Activated naive CD4-positive, alpha-beta T cell treated with anti-CD3 and anti-CD28 coated beads, Interleukin-2, amount 10 ng/mL, durations not matched to agents 5 hours and 36 hours (primary cell): ENCODE data around the gene SEMA3C. TPM values are rescaled to one million over a fixed set of nuclear protein-coding genes. Genes with fewer than 3 reads are reported as not detected.

Source experiments
- total RNA-seq, 2 experiments: library from RNA; stranded (reverse); gene quantifications; one replicate each; pipeline ENCODE4 v1.2.3, GENCODE V29; 2021

Gene SEMA3C
- not detected for total RNA-seq

DNA sequence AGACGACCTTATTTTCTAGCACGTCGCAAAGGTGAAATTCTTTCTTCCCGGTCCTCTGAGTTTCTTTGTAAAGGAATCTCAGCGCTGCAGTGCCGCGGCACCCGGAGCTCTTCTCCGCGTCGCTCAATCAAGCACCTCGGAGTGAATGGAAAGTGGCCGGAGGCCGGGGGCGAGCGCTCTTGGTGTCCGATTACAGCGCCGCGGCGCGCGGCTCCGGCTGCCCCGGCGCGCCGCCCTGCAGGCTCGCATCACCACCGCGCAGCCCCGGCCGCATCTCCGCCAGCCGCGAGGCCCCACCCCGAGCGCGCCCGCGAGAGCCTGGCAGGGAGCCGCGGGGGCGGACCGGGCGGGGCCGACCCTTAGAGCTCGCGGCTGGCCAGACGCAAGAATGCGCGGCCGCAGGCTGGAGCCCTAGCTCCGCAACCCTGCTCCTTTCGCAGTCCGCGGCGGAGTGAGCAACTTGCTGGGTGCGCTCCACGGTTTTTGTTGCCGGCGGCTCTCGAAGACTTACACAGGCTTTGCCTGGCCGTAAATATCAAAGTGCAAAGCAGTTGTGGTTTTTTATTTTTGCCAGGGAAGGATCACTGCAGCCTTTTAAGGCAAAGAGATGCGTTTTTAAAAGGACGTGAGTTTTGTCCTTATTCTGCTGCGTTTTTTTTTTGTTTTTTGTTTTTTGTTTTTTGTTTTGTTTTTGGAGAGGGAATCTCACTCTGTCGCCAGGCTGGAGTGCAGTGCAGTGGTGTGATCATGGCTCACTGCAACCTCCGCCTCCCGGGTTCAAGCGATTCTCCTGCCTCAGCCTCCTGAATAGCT, at the start of gene SEMA3C:
SEMA3C (minus strand) TSS at position 143 of the 813 bp plus-strand sequence. CDS start 2,270 bp downstream, outside the sequence.

